Endodermal cell (in vitro differentiated cells): ENCODE data around the gene SKAP1. TPM values are rescaled to one million over a fixed set of nuclear protein-coding genes. Genes with fewer than 3 reads are reported as not detected.

Source experiments
- DNase-seq: peaks from one replicate; pipeline ENCODE4 v3.0.0-alpha.2; 2017
- H3K27ac ChIP-seq: 2 replicates; pipeline ENCODE4 v1.5.1; 2013; ENCODE audit warnings: mild to moderate bottlenecking, low read depth, low read length, moderate library complexity
- H3K27me3 ChIP-seq: 2 replicates; pipeline ENCODE4 v1.6.1; 2013; ENCODE audit warnings: mild to moderate bottlenecking, low read length, moderate library complexity; ENCODE audit not compliant: insufficient read depth, control insufficient read depth, poor library complexity, severe bottlenecking
- H3K36me3 ChIP-seq: 2 replicates; pipeline ENCODE4 v1.7.0; 2013; ENCODE audit warnings: mild to moderate bottlenecking, low read length, moderate library complexity; ENCODE audit not compliant: control insufficient read depth, insufficient read depth
- H3K4me1 ChIP-seq: one replicate; pipeline ENCODE4 v1.7.0; 2013; ENCODE audit warnings: low read length; ENCODE audit not compliant: control insufficient read depth, insufficient read depth
- H3K4me3 ChIP-seq: 2 replicates; pipeline ENCODE4 v1.5.1; 2013; ENCODE audit warnings: mild to moderate bottlenecking, low read length, moderate library complexity
- H3K9ac ChIP-seq: 2 replicates; pipeline ENCODE4 v1.6.1; 2013; ENCODE audit warnings: mild to moderate bottlenecking, low read length, moderate library complexity; ENCODE audit not compliant: poor library complexity, severe bottlenecking; ENCODE audit errors: extremely low read depth
- H3K9me3 ChIP-seq: 2 replicates; pipeline ENCODE4 v1.6.1; 2013; ENCODE audit warnings: mild to moderate bottlenecking, low read length, moderate library complexity; ENCODE audit not compliant: control insufficient read depth
- H3K27ac Mint-ChIP-seq: 2 replicates; pipeline ENCODE4 v1.8.0; 2020; ENCODE audit warnings: mixed read lengths
- H3K27me3 Mint-ChIP-seq: 2 replicates; pipeline ENCODE4 v1.8.0; 2021; ENCODE audit warnings: mild to moderate bottlenecking, mixed read lengths; ENCODE audit not compliant: insufficient read depth
- H3K36me3 Mint-ChIP-seq: 2 replicates; pipeline ENCODE4 v1.8.0; 2020; ENCODE audit warnings: low read depth, mixed read lengths
- H3K4me1 Mint-ChIP-seq: 2 replicates; pipeline ENCODE4 v1.8.0; 2020; ENCODE audit warnings: mixed read lengths
- H3K4me3 Mint-ChIP-seq: 2 replicates; pipeline ENCODE4 v1.8.0; 2020; ENCODE audit warnings: mild to moderate bottlenecking, moderate library complexity, mixed read lengths
- H3K9me3 Mint-ChIP-seq: 2 replicates; pipeline ENCODE4 v1.8.0; 2020; ENCODE audit warnings: mild to moderate bottlenecking, mixed read lengths
- CTCF ChIP-seq: fragments of 200-600 bp; sonication (generic); conservative IDR thresholded peaks from 2 replicates; pipeline ENCODE4 v1.5.0; 2021; ENCODE audit warnings: antibody characterized with exemption, mild to moderate bottlenecking
- WGBS, 2 experiments: methylation state at CpG; one replicate each; pipeline versions ENCODE4 v1.1.5 to v1.1.7; 2013; ENCODE audit warnings: missing lambda C conversion rate in 2 of 2, mixed read lengths in 1 of 2; ENCODE audit not compliant: insufficient coverage in 1 of 2, insufficient read length in 1 of 2; 5-methylcytosine and 5-hydroxymethylcytosine counted together
- total RNA-seq, 2 donors: library from RNA; stranded (reverse); fragmentation: NEBNext Ultra II Directional in 1 of 2; extraction: Animal tissue kit (Norgen Biotek cat#: 25700) in 1 of 2; gene quantifications; 2 replicates in 1 of 2; 3 replicates in 1 of 2; pipeline ENCODE4 v1.2.1, GENCODE V29; 2021

SKAP1 gene
- total RNA-seq, 2 donors from 2014 or later, result 0.31 to 0.53 TPM

GRCh38 chr17:48134912-48135480, 295.0 kb downstream of the SKAP1 start:
- H3K9me3 Mint-ChIP-seq, result no peaks in the 10 kb centered on the region
- no peak overlapping the region for H3K9ac ChIP-seq
- H3K4me1 Mint-ChIP-seq, result peaks cover 7% of the 10 kb centered on the region
- H3K4me1 ChIP-seq, result no peaks in the 10 kb centered on the region
- H3K27ac Mint-ChIP-seq, result no peak overlapping the region
- no peaks in the 10 kb centered on the region for H3K36me3 Mint-ChIP-seq
- peaks cover 6% of the 10 kb centered on the region for H3K27me3 Mint-ChIP-seq
- TF ChIP-seq CTCF, result peak; percentile 66
- peak; percentile 72 for DNase-seq
- WGBS, 2 experiments, result 94 to 100% methylated on average over 2 to 3 of the region's 3 CpGs
- no peak overlapping the region for H3K4me3 Mint-ChIP-seq
- H3K36me3 ChIP-seq, result no peaks in the 10 kb centered on the region
- no peaks in the 10 kb centered on the region for H3K27me3 ChIP-seq
- H3K9me3 ChIP-seq, result no peaks in the 10 kb centered on the region
- H3K4me3 ChIP-seq, result no peak overlapping the region
- H3K27ac ChIP-seq, result no peak overlapping the region

GRCh38 chr17:48132385-48132784, 297.6 kb downstream of the SKAP1 start:
- no peak for TF ChIP-seq CTCF
- Histone ChIP-seq H3K36me3 (no peaks in the 10 kb centered on the region), H3K27me3 (no peaks in the 10 kb centered on the region), H3K4me1 (no peaks in the 10 kb centered on the region), H3K9me3 (no peaks in the 10 kb centered on the region), H3K27ac (no peak overlapping the region), H3K4me3 (no peak overlapping the region), H3K9ac (no peak overlapping the region)
- Mint-ChIP-seq H3K4me1 (peaks cover 11% of the 10 kb centered on the region), H3K4me3 (no peak overlapping the region), H3K9me3 (no peaks in the 10 kb centered on the region), H3K27ac (no peak overlapping the region), H3K27me3 (peaks cover 6% of the 10 kb centered on the region), H3K36me3 (no peaks in the 10 kb centered on the region)
- WGBS, 2 experiments, result 85 to 92% methylated on average over 4 to 5 of the region's 5 CpGs
- no peak for DNase-seq

GRCh38 chr17:48131216-48131824, 298.7 kb downstream of the SKAP1 start:
- H3K27ac Mint-ChIP-seq, result peak overlapping the region; percentile 15
- H3K4me1 Mint-ChIP-seq, result peaks cover 11% of the 10 kb centered on the region
- 62 to 100% methylated on average over 1 to 3 of the region's 4 CpGs for WGBS, 2 experiments

More at GRCh38 chr17:48131216-48131824, 298.7 kb downstream of the SKAP1 start:
- H3K36me3 Mint-ChIP-seq, result no peaks in the 10 kb centered on the region
- no peaks in the 10 kb centered on the region for H3K9me3 ChIP-seq
- H3K27me3 ChIP-seq, result no peaks in the 10 kb centered on the region
- no peak overlapping the region for H3K4me3 Mint-ChIP-seq
- no peak overlapping the region for H3K27ac ChIP-seq
- peaks cover 5% of the 10 kb centered on the region for H3K36me3 ChIP-seq
- DNase-seq, result peak; percentile 93
- H3K4me3 ChIP-seq, result no peak overlapping the region
- no peaks in the 10 kb centered on the region for H3K4me1 ChIP-seq
- H3K9ac ChIP-seq, result no peak overlapping the region
- TF ChIP-seq CTCF, result peak; percentile 95
- peaks cover 3% of the 10 kb centered on the region for H3K27me3 Mint-ChIP-seq
- no peaks in the 10 kb centered on the region for H3K9me3 Mint-ChIP-seq
